GM18505 (cell line): ENCODE results near the gene SV2B.

ENCODE experiments used
- ATAC-seq: cut with Tn5 transposase; IDR thresholded peaks from one replicate; pipeline ENCODE4 v1.9.1; 2021; ENCODE audit not compliant: unreplicated experiment
- POLR2A ChIP-seq: IDR thresholded peaks from 4 replicates; pipeline ENCODE4 v1.6.1; 2011; ENCODE audit warnings: borderline replicate concordance; ENCODE audit not compliant: insufficient read depth, insufficient read length; ENCODE audit errors: extremely low read depth

SV2B gene

DNA sequence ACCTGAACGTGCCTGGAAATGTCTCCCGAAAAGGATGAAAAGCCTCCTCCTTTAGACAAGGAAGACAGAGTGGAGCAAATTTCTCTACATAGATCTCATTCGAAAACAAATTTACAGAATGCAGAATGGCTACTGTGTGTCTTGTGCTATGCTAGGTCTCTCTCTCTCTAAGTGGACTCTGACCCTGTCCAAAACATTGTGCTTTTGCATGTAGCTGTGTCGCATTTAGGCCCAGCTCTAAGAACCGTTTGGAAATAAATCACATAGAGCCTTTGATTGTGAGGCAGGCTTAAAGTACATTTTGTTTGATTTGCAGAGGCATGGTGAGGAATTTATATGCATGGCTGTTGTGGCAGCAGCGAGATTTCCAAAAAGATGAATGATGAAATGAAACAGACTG is 198.0 kb downstream of the SV2B start:
- ATAC-seq, result no peak
- TF ChIP-seq POLR2A, result no peak

- ATAC-seq, result no peak
- no peak for TF ChIP-seq POLR2A
These were observed 202.8 kb downstream of the SV2B start for GRCh38 chr15:91302588-91303439.

DNA sequence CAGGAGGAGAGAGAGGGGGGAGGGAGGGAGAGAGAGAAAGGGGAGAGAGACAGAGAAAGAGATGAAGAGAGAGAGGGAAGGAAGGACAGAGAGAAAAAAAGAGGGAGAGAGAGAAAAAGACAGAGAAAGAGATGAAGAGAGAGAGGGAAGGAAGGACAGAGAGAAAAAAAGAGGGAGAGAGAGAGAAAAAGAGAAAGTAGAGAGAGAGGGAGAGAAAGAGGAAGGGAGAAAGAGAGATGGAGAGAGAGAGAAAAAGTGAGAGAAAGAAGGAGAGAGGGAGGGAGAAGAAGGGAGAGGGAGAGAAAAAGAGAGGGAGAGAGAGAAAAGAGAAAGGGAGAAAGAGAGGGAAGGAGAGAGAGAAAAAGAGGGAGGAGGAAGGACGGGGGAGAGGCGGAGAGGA is 204.2 kb downstream of the SV2B start:
- ATAC-seq, result no peak
- TF ChIP-seq POLR2A, result no peak

GRCh38 chr15:91304786-91305185 is 204.7 kb downstream of the SV2B start:
- ATAC-seq, result no peak

GRCh38 chr15:91306144-91306543 is 206.1 kb downstream of the SV2B start:
- ATAC-seq, result no peak
- no peak for TF ChIP-seq POLR2A

More at GRCh38 chr15:91304786-91305185, 204.7 kb downstream of the SV2B start:
- TF ChIP-seq POLR2A, result no peak

- ATAC-seq, result no peak
- no peak for TF ChIP-seq POLR2A
These were observed 207.5 kb downstream of the SV2B start for GRCh38 chr15:91307601-91308000.

- no peak for TF ChIP-seq POLR2A
- no peak for ATAC-seq
These were observed 208.1 kb downstream of the SV2B start for GRCh38 chr15:91308199-91308598.

- TF ChIP-seq POLR2A, result no peak
- ATAC-seq, result no peak
These were observed 208.8 kb downstream of the SV2B start for GRCh38 chr15:91308855-91309254.

GRCh38 chr15:91311986-91312385 is 211.9 kb downstream of the SV2B start:
- no peak for TF ChIP-seq POLR2A
- no peak for ATAC-seq

GRCh38 chr15:91316126-91316525 is 216.1 kb downstream of the SV2B start:
- ATAC-seq, result no peak
- no peak for TF ChIP-seq POLR2A

DNA sequence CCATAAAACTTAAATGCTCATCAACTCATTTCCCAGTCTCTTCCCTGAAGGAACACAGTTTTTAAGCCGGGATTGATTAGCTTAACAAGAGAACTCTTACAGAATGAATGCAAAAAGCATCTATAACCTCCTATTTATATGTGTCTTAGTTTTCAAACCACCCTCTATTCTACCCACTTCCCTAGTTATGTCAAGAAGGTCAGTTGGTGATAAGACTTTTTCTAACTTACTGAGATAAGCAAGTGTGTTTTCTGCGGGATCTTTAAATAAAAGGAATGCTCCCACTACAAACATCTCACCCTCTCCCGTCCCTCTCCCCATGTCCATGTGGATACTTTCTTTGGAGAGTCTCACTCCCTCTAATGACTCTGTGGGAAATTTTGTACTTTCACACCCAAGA is 218.5 kb downstream of the SV2B start:
- ATAC-seq, result no peak
- TF ChIP-seq POLR2A, result no peak

GRCh38 chr15:91318931-91319330 is 218.9 kb downstream of the SV2B start:
- no peak for ATAC-seq
- TF ChIP-seq POLR2A, result no peak

DNA sequence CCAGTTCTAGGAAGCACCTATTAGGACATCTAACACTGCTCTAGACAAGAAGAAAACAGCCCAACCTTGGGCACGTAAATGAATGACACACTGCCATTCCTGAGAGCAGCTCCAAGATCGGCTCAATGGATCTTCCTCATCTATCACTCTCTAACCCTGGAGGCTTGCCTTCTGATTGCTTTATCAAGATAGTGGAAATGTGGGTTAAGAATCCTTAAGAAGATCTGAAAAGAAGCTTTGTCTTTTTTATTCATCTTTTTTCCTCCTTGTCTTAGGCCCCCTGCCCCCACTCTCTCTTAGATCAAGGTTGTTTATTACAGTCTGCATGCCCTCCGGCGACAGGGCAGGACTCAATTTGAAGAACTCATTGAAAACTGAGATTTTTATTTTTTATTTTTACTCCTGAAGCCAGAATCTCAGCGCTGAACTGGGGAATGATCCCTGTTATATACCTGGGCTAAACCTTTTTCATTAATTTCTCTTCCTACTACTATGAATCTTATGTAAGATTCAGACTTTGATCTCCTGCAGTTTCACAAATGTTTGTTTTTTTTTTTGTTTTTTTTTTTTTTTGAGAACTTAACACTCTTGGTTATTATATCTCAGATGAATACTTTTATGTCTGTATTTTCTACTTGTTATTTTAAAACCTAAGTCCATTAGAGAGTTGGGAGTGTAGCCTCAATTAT is 219.5 kb downstream of the SV2B start:
- TF ChIP-seq POLR2A, result no peak
- no peak for ATAC-seq

DNA sequence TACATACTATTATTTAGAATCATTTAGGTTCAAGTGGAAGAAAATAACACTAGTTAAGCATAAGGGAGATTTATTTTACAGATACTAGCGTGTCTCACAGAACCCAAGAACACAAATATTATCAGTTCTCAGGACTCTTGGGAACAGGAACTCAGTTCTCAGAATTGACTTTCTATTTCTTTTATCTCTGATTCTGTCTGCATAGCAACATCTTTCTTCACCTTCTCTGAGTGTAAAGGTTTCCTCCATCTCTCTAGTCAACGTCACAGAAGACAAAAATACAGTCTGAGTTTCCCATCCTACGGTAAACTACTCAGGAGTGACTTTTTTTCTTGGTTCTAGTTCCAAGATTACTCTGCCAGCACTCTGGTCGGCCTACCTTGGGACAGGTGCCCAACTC is 220.0 kb downstream of the SV2B start:
- no peak for TF ChIP-seq POLR2A
- ATAC-seq, result no peak
